Fibroblast of the aortic adventitia (primary cell): Measurements from ENCODE around the gene MICAL2. TPM values are rescaled to one million over a fixed set of nuclear protein-coding genes. Genes with fewer than 3 reads are reported as not detected.

ENCODE experiments used
- DNase-seq: peaks from one replicate; pipeline ENCODE4 v3.0.0-alpha.2; 2010; ENCODE audit warnings: low read depth
- H3K4me3 ChIP-seq: 2 replicates; pipeline ENCODE4 v1.5.1; 2011; ENCODE audit warnings: low read depth, mild to moderate bottlenecking, control low read depth, low read length, moderate library complexity
- CTCF ChIP-seq: IDR thresholded peaks from 2 replicates; pipeline ENCODE4 v1.5.1; 2011; ENCODE audit warnings: mild to moderate bottlenecking, low read length, control low read depth, inconsistent platforms; ENCODE audit not compliant: insufficient read depth
- total RNA-seq: library from RNA; depleted of rRNA; stranded (reverse); fragments of >200 nt; gene quantifications from 2 replicates; pipeline ENCODE4 v1.2.3, GENCODE V29; 2012; ENCODE audit warnings: low replicate concordance

Gene MICAL2
- total RNA-seq, 1 donor: 146 TPM

GRCh38 chr11:12261551-12261950 lies 151.2 kb downstream of the MICAL2 start:
- no peak overlapping the region for H3K4me3 ChIP-seq
- no peak for DNase-seq
- no peak for TF ChIP-seq CTCF

DNA sequence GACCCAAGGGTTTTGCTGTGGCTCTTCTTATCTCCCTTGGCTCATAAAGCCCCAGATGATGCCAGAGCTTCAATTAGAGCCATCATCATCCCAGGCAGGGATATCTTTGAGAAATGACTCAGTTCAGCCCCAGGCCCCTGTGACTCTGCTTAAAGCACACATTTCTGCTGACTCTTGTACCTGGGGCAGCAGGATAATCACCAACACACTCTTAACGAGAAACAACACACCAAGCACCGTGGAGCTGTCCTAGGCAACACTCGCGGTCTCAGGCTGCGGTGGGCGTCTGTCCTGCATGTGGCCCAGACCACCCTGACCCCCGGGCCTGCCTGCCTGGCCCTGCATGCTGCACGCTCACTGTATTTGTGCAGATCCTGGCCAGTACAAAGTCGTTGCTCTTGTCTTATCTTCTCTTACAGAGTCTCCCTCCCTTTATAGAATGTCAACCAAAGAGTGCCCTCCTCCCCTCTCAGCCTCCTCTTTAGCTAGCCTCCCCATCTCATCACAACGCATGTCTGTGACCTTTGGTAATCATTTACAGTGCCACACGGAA lies 152.8 kb downstream of the MICAL2 start:
- no peak for TF ChIP-seq CTCF
- no peak overlapping the region for H3K4me3 ChIP-seq
- peak; percentile 68 for DNase-seq

- DNase-seq: no peak
- H3K4me3 ChIP-seq: no peak overlapping the region
- no peak for TF ChIP-seq CTCF
Measured at GRCh38 chr11:12264361-12264760, 154.0 kb downstream of the MICAL2 start.

DNA sequence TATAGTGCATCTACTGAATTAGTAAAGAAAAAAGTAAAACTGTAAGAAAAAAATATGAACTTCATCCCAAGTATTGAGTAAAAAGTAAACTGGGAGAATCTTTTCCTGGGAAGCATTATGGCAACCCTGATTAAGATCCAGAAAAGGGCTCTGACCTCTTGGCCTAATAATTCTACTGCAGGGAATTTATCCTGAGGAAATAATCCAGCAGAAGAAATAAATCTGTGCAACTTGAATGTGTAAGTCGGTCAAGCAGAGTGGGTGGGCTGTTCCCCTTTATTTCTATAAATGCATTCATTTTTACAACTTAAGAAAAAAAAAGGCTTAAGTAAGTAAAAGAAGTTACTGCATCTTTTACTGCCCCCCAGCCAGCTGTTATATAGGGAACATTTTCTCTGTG lies 155.7 kb downstream of the MICAL2 start:
- TF ChIP-seq CTCF: no peak
- no peak overlapping the region for H3K4me3 ChIP-seq
- no peak for DNase-seq

GRCh38 chr11:12266943-12267342 lies 156.6 kb downstream of the MICAL2 start:
- no peak for DNase-seq
- no peak overlapping the region for H3K4me3 ChIP-seq
- no peak for TF ChIP-seq CTCF

DNA sequence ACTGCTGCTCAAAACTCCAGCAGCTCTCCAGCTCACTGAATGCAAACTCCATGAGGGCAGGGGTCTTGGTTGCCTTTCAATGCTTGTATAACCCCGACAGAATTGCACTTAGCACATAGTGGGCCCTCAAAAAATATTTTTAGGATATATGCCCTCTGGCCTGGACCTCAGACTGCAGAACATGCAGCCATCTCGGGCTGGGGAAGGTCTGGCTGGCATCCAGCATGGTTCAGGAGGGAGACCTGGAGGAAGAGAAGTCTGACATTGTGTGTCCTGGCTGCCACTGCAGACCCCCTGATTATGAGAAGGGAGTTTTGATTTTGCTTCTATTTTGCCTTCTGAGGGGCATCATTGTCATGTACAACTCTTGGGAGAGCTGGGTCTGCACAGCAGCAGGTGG lies 157.5 kb downstream of the MICAL2 start:
- no peak for DNase-seq
- no peak for TF ChIP-seq CTCF
- H3K4me3 ChIP-seq: no peak overlapping the region

GRCh38 chr11:12269104-12269441 lies 158.7 kb downstream of the MICAL2 start:
- DNase-seq: no peak
- no peak overlapping the region for H3K4me3 ChIP-seq
- no peak for TF ChIP-seq CTCF
